Endodermal cell (in vitro differentiated cells): Measurements from ENCODE around the gene CFAP20. TPM values are rescaled to one million over a fixed set of nuclear protein-coding genes. Genes with fewer than 3 reads are reported as not detected.

Experiments used
- DNase-seq: peaks from one replicate; pipeline ENCODE4 v3.0.0-alpha.2; 2017
- H3K27ac ChIP-seq: 2 replicates; pipeline ENCODE4 v1.5.1; 2013; ENCODE audit warnings: mild to moderate bottlenecking, low read depth, low read length, moderate library complexity
- H3K27me3 ChIP-seq: 2 replicates; pipeline ENCODE4 v1.6.1; 2013; ENCODE audit warnings: mild to moderate bottlenecking, low read length, moderate library complexity; ENCODE audit not compliant: insufficient read depth, control insufficient read depth, poor library complexity, severe bottlenecking
- H3K36me3 ChIP-seq: 2 replicates; pipeline ENCODE4 v1.7.0; 2013; ENCODE audit warnings: mild to moderate bottlenecking, low read length, moderate library complexity; ENCODE audit not compliant: control insufficient read depth, insufficient read depth
- H3K4me1 ChIP-seq: one replicate; pipeline ENCODE4 v1.7.0; 2013; ENCODE audit warnings: low read length; ENCODE audit not compliant: control insufficient read depth, insufficient read depth
- H3K4me3 ChIP-seq: 2 replicates; pipeline ENCODE4 v1.5.1; 2013; ENCODE audit warnings: mild to moderate bottlenecking, low read length, moderate library complexity
- H3K9ac ChIP-seq: 2 replicates; pipeline ENCODE4 v1.6.1; 2013; ENCODE audit warnings: mild to moderate bottlenecking, low read length, moderate library complexity; ENCODE audit not compliant: poor library complexity, severe bottlenecking; ENCODE audit errors: extremely low read depth
- H3K9me3 ChIP-seq: 2 replicates; pipeline ENCODE4 v1.6.1; 2013; ENCODE audit warnings: mild to moderate bottlenecking, low read length, moderate library complexity; ENCODE audit not compliant: control insufficient read depth
- H3K27ac Mint-ChIP-seq: 2 replicates; pipeline ENCODE4 v1.8.0; 2020; ENCODE audit warnings: mixed read lengths
- H3K27me3 Mint-ChIP-seq: 2 replicates; pipeline ENCODE4 v1.8.0; 2021; ENCODE audit warnings: mild to moderate bottlenecking, mixed read lengths; ENCODE audit not compliant: insufficient read depth
- H3K36me3 Mint-ChIP-seq: 2 replicates; pipeline ENCODE4 v1.8.0; 2020; ENCODE audit warnings: low read depth, mixed read lengths
- H3K4me1 Mint-ChIP-seq: 2 replicates; pipeline ENCODE4 v1.8.0; 2020; ENCODE audit warnings: mixed read lengths
- H3K4me3 Mint-ChIP-seq: 2 replicates; pipeline ENCODE4 v1.8.0; 2020; ENCODE audit warnings: mild to moderate bottlenecking, moderate library complexity, mixed read lengths
- H3K9me3 Mint-ChIP-seq: 2 replicates; pipeline ENCODE4 v1.8.0; 2020; ENCODE audit warnings: mild to moderate bottlenecking, mixed read lengths
- CTCF ChIP-seq: fragments of 200-600 bp; sonication (generic); conservative IDR thresholded peaks from 2 replicates; pipeline ENCODE4 v1.5.0; 2021; ENCODE audit warnings: antibody characterized with exemption, mild to moderate bottlenecking
- WGBS, 2 experiments: methylation state at CpG; one replicate each; pipeline versions ENCODE4 v1.1.5 to v1.1.7; 2013; ENCODE audit warnings: missing lambda C conversion rate in 2 of 2, mixed read lengths in 1 of 2; ENCODE audit not compliant: insufficient coverage in 1 of 2, insufficient read length in 1 of 2; 5-methylcytosine and 5-hydroxymethylcytosine counted together
- total RNA-seq, 2 donors: library from RNA; stranded (reverse); fragmentation: NEBNext Ultra II Directional in 1 of 2; extraction: Animal tissue kit (Norgen Biotek cat#: 25700) in 1 of 2; gene quantifications; 2 replicates in 1 of 2; 3 replicates in 1 of 2; pipeline ENCODE4 v1.2.1, GENCODE V29; 2021

CFAP20 gene
- total RNA-seq, 2 donors from 2014 or later, result 55.2 to 57.2 TPM

GRCh38 chr16:58102665-58103392 is 26.4 kb downstream of the CFAP20 start:
- Mint-ChIP-seq H3K27me3 (no peaks in the 10 kb centered on the region), H3K36me3 (no peaks in the 10 kb centered on the region), H3K4me3 (no peak overlapping the region), H3K4me1 (peaks cover 8% of the 10 kb centered on the region), H3K9me3 (no peaks in the 10 kb centered on the region), H3K27ac (no peak overlapping the region)
- Histone ChIP-seq H3K27me3 (no peaks in the 10 kb centered on the region), H3K36me3 (no peaks in the 10 kb centered on the region), H3K9ac (no peak overlapping the region), H3K9me3 (no peaks in the 10 kb centered on the region), H3K4me1 (no peaks in the 10 kb centered on the region), H3K27ac (peak overlapping the region; percentile 73), H3K4me3 (no peak overlapping the region)
- 71 to 86% methylated on average over 13 to 15 of the region's 15 CpGs for WGBS, 2 experiments
- no peak for TF ChIP-seq CTCF
- no peak for DNase-seq

GRCh38 chr16:58099956-58100300 is 29.3 kb downstream of the CFAP20 start:
- no peaks in the 10 kb centered on the region for H3K4me1 ChIP-seq
- 90 to 100% methylated on average over 1 to 6 of the region's 6 CpGs for WGBS, 2 experiments
- no peaks in the 10 kb centered on the region for H3K36me3 ChIP-seq
- TF ChIP-seq CTCF, result no peak
- H3K27me3 ChIP-seq, result no peaks in the 10 kb centered on the region
- no peak overlapping the region for H3K4me3 ChIP-seq
- no peaks in the 10 kb centered on the region for H3K9me3 Mint-ChIP-seq
- H3K27ac ChIP-seq, result no peak overlapping the region
- H3K9ac ChIP-seq, result no peak overlapping the region
- no peak for DNase-seq
- no peaks in the 10 kb centered on the region for H3K9me3 ChIP-seq
- H3K27ac Mint-ChIP-seq, result no peak overlapping the region
- no peak overlapping the region for H3K4me3 Mint-ChIP-seq
- peaks cover 2% of the 10 kb centered on the region for H3K4me1 Mint-ChIP-seq
- no peaks in the 10 kb centered on the region for H3K27me3 Mint-ChIP-seq
- no peaks in the 10 kb centered on the region for H3K36me3 Mint-ChIP-seq

- Mint-ChIP-seq H3K27me3 (no peaks in the 10 kb centered on the region), H3K4me3 (no peak overlapping the region), H3K27ac (no peak overlapping the region), H3K9me3 (no peaks in the 10 kb centered on the region), H3K4me1 (peaks cover 2% of the 10 kb centered on the region), H3K36me3 (no peaks in the 10 kb centered on the region)
- no peaks in the 10 kb centered on the region for H3K27me3 ChIP-seq
- H3K36me3 ChIP-seq, result no peaks in the 10 kb centered on the region
- H3K9me3 ChIP-seq, result no peaks in the 10 kb centered on the region
- H3K9ac ChIP-seq, result no peak overlapping the region
- DNase-seq, result no peak
- WGBS, 2 experiments, result 90 to 100% methylated on average over 5 to 12 of the region's 12 CpGs
- no peak overlapping the region for H3K27ac ChIP-seq
- H3K4me3 ChIP-seq, result no peak overlapping the region
- no peak for TF ChIP-seq CTCF
- H3K4me1 ChIP-seq, result no peaks in the 10 kb centered on the region
Measured at GRCh38 chr16:58099097-58099955, 29.9 kb downstream of the CFAP20 start.
